Type B pancreatic cell (in vitro differentiated cells): ENCODE data around the gene SDK1. TPM values are rescaled to one million over a fixed set of nuclear protein-coding genes. Genes with fewer than 3 reads are reported as not detected.

Experiments used
- DNase-seq: peaks from one replicate; pipeline ENCODE4 v3.0.0; 2021; ENCODE audit warnings: mixed read lengths; ENCODE audit not compliant: unreplicated experiment; ENCODE audit errors: extremely low spot score
- H3K27ac Mint-ChIP-seq: 2 replicates; pipeline ENCODE4 v1.8.0; 2021; ENCODE audit warnings: mild to moderate bottlenecking, mixed read lengths
- H3K27me3 Mint-ChIP-seq: 2 replicates; pipeline ENCODE4 v1.8.0; 2021; ENCODE audit warnings: mixed read lengths
- H3K36me3 Mint-ChIP-seq: 2 replicates; pipeline ENCODE4 v1.8.0; 2021; ENCODE audit warnings: mixed read lengths
- H3K4me1 Mint-ChIP-seq: one replicate; pipeline ENCODE4 v1.8.0; 2021; ENCODE audit warnings: mixed read lengths; ENCODE audit not compliant: unreplicated experiment
- H3K4me3 Mint-ChIP-seq: 2 replicates; pipeline ENCODE4 v1.8.0; 2021; ENCODE audit warnings: mild to moderate bottlenecking, mixed read lengths
- H3K9me3 Mint-ChIP-seq: 2 replicates; pipeline ENCODE4 v1.8.0; 2021; ENCODE audit warnings: mixed read lengths
- CTCF ChIP-seq: fragments of 200-600 bp; sonication (generic); conservative IDR thresholded peaks from 2 replicates; pipeline ENCODE4 v1.5.0; 2021; ENCODE audit warnings: antibody characterized with exemption, mild to moderate bottlenecking
- total RNA-seq: library from RNA; stranded (reverse); gene quantifications from 2 replicates; pipeline ENCODE4 v1.2.1, GENCODE V29; 2021; ENCODE audit warnings: low replicate concordance

The SDK1 gene
- total RNA-seq, 1 donor from 2014 or later, result 26.1 TPM

DNA sequence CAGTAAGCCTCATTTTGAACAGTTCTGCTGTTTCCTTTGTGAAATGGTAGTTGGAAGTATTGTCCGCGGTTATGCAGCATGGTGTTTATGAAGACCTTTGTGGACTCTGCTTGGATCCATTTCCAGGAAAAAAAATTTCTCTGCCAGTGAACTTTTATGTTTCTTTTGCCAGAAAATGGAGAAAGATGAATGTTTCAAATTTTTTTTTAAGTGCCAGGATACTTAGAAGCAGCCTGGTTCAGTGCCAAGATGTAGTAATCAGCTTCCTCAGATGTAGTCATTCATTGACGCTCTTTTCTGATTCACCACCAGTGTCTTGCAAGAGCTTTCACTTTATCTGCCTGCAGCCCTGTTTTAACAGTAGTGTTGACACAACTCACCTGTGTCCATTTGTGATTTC lies 258.2 kb downstream of the SDK1 start:
- no peaks in the 10 kb centered on the region for H3K9me3 Mint-ChIP-seq
- peaks cover 18% of the 10 kb centered on the region for H3K4me1 Mint-ChIP-seq
- H3K27me3 Mint-ChIP-seq, result peaks cover 6% of the 10 kb centered on the region
- H3K4me3 Mint-ChIP-seq, result no peak overlapping the region
- no peak overlapping the region for H3K27ac Mint-ChIP-seq
- peaks cover 7% of the 10 kb centered on the region for H3K36me3 Mint-ChIP-seq
- no peak for DNase-seq
- TF ChIP-seq CTCF, result no peak

- Mint-ChIP-seq H3K27me3 (peaks cover 3% of the 10 kb centered on the region), H3K27ac (no peak overlapping the region), H3K9me3 (no peaks in the 10 kb centered on the region), H3K4me1 (peaks cover 18% of the 10 kb centered on the region), H3K4me3 (no peak overlapping the region), H3K36me3 (peaks cover 4% of the 10 kb centered on the region)
- DNase-seq, result no peak
- TF ChIP-seq CTCF, result no peak
Measured at GRCh38 chr7:3560495-3560894, 259.4 kb downstream of the SDK1 start.

GRCh38 chr7:3561932-3562331 lies 260.9 kb downstream of the SDK1 start:
- no peak for DNase-seq
- Mint-ChIP-seq H3K4me3 (no peak overlapping the region), H3K9me3 (no peaks in the 10 kb centered on the region), H3K36me3 (no peaks in the 10 kb centered on the region), H3K4me1 (peaks cover 18% of the 10 kb centered on the region), H3K27ac (no peak overlapping the region), H3K27me3 (peaks cover 2% of the 10 kb centered on the region)
- no peak for TF ChIP-seq CTCF

- H3K36me3 Mint-ChIP-seq, result no peaks in the 10 kb centered on the region
- no peak for TF ChIP-seq CTCF
- H3K27me3 Mint-ChIP-seq, result peaks cover 2% of the 10 kb centered on the region
Measured at GRCh38 chr7:3564231-3564630, 263.2 kb downstream of the SDK1 start.

DNA sequence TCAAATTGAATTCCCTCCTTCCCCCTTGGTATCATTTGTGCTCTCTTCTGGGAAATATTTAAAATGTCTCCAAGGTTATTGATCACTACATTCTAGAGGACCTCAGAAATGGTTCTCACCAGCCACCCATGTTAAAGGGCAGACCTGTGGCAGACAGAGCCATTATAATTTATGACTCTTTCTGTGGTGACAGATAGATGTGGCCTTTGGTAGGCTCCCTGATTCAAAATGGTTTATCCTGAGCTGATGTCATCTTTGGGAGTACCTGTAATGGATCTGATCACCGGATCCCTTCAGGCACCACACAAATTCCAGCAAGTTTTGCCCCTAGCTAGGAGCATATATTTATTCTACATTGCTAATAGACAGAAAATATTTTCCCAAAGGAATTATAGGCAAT lies 267.5 kb downstream of the SDK1 start:
- no peak for TF ChIP-seq CTCF
- Mint-ChIP-seq H3K36me3 (no peaks in the 10 kb centered on the region), H3K27me3 (no peaks in the 10 kb centered on the region), H3K9me3 (peaks cover 3% of the 10 kb centered on the region), H3K4me3 (no peak overlapping the region), H3K27ac (no peak overlapping the region), H3K4me1 (peaks cover 15% of the 10 kb centered on the region)
- no peak for DNase-seq

More at GRCh38 chr7:3564231-3564630, 263.2 kb downstream of the SDK1 start:
- Mint-ChIP-seq H3K9me3 (no peaks in the 10 kb centered on the region), H3K4me3 (no peak overlapping the region), H3K4me1 (peaks cover 14% of the 10 kb centered on the region), H3K27ac (no peak overlapping the region)
- DNase-seq, result no peak

- Mint-ChIP-seq H3K27ac (peak overlapping the region; percentile 41), H3K4me1 (peaks cover 15% of the 10 kb centered on the region), H3K27me3 (no peaks in the 10 kb centered on the region), H3K36me3 (no peaks in the 10 kb centered on the region), H3K4me3 (no peak overlapping the region), H3K9me3 (peaks cover 3% of the 10 kb centered on the region)
- DNase-seq, result no peak
- TF ChIP-seq CTCF, result no peak
Measured at GRCh38 chr7:3569643-3570042, 268.6 kb downstream of the SDK1 start.
